Measurements from ENCODE around the gene CENPX. TPM values are rescaled to one million over a fixed set of nuclear protein-coding genes. Genes with fewer than 3 reads are reported as not detected.

Gene CENPX
- total and polyA plus RNA-seq, 2 experiments from 2014 or later, result 58.2 to 83.2 TPM

DNA sequence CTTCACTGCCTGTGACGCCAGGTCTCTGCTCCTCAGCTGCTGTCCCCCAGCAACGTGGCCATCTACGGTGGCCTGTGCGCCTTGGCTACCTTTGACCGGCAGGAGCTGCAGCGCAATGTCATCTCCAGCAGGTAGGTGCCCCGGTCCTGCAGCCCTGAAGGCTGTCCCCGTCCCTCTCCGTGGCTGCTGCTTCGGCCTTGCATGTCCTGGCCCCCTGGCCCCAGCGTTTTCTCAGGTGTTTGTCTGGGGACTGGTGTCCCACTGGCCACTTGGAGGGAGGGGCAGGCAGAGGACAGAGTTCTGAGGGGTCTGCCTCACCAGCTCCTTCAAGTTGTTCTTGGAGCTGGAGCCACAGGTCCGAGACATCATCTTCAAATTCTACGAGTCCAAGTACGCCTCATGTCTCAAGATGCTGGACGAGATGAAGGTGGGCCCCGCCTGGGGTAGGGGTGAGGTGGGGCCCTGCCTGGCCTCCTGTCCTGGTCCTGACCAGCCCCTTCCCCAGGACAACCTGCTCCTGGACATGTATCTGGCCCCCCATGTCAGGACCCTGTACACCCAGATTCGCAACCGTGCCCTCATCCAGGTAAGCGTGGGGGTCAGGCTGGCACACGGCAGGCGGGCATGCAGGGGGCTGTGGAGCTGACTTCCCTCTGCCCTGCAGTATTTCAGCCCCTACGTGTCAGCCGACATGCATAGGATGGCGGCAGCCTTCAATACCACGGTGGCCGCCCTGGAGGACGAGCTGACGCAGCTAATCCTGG lies 33.5 kb upstream of the CENPX start:
- H3K36me3 ChIP-seq (replicated peaks; ENCODE audit: insufficient read depth, low read depth), result no peaks in the 10 kb centered on the region
- H3K4me3 ChIP-seq, result no peak overlapping the region
- 95% methylated on average over 28 of the region's 28 CpGs for WGBS (ENCODE audit: low lambda C conversion rate, missing lambda C conversion rate)
- TF ChIP-seq, protein P1, sequence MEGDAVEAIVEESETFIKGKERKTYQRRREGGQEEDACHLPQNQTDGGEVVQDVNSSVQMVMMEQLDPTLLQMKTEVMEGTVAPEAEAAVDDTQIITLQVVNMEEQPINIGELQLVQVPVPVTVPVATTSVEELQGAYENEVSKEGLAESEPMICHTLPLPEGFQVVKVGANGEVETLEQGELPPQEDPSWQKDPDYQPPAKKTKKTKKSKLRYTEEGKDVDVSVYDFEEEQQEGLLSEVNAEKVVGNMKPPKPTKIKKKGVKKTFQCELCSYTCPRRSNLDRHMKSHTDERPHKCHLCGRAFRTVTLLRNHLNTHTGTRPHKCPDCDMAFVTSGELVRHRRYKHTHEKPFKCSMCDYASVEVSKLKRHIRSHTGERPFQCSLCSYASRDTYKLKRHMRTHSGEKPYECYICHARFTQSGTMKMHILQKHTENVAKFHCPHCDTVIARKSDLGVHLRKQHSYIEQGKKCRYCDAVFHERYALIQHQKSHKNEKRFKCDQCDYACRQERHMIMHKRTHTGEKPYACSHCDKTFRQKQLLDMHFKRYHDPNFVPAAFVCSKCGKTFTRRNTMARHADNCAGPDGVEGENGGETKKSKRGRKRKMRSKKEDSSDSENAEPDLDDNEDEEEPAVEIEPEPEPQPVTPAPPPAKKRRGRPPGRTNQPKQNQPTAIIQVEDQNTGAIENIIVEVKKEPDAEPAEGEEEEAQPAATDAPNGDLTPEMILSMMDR (IDR thresholded peaks at IDR 0.05; ENCODE audit: poor library complexity), result no peak
- TF ChIP-seq EZH2 (IDR thresholded peaks at IDR 0.05; ENCODE audit: borderline replicate concordance) (no peak), EZH2phosphoT487 (IDR thresholded peaks at IDR 0.05; ENCODE audit: low read depth, severe bottlenecking, unreplicated experiment) (no peak)
- H3K4me1 ChIP-seq (ENCODE audit: insufficient read depth), result peaks cover 8% of the 10 kb centered on the region
- H4K20me1 ChIP-seq (ENCODE audit: insufficient read depth, poor library complexity, severe bottlenecking), result peaks cover 3% of the 10 kb centered on the region
- peaks cover 17% of the 10 kb centered on the region for H3K79me2 ChIP-seq
- no peak overlapping the region for H2AFZ ChIP-seq
- DNase-seq (ENCODE audit: low spot score), result no peak
- H3K9me2 ChIP-seq (replicated peaks; ENCODE audit: insufficient read depth), result no peaks in the 10 kb centered on the region
- H3K27me3 ChIP-seq, result no peaks in the 10 kb centered on the region
- H3K27ac ChIP-seq, result no peak overlapping the region
- H3K9me3 ChIP-seq (ENCODE audit: low read depth), result no peaks in the 10 kb centered on the region
- no peak overlapping the region for H3K4me2 ChIP-seq

DNA sequence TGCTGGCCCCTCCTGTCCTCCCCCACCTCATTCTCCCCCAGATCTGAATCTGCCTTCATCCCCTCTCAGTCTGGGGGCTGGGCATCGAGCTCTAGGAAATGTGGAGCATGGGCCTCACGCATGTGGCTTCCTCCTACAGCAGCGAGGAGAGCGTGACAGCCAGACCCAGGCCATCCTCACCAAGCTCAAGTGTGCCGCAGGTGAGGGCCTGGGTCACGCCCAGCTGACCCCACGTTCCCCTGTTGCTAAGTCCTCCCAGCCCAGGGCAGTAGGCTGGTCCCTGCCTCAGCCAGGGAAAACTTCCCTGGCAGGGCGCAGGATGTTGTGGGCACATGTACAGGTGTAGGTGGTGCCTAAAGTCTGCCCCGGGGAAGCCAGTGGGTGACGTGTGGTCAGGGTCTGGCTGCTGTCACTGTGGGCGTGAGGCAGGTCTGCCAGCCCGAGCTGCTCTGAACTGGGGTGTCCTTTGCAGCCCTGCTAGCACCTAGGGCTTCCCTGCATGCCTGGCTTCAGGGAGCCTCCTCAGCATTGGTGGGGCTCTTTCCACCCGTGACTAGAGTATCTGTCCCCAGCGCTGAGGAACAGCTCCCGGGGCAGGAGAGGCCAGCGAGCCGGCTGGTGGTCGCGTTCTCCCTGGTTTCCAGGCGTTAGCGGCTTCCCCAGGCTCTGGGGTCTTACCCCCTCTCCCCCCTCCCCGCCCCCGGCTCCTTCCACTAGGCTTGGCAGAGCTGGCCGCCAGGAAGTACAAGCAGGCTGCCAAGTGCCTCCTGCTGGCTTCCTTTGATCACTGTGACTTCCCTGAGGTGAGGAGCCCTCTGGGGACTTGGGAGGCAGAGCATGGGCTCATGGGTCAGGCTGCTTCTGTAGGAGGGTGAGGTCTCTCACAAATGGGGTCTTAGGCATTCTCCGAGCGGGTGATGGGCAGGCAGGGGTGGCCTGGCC lies 32.6 kb upstream of the CENPX start:
- H3K36me3 ChIP-seq (replicated peaks; ENCODE audit: insufficient read depth, low read depth), result no peaks in the 10 kb centered on the region
- H3K4me1 ChIP-seq (ENCODE audit: insufficient read depth), result peaks cover 13% of the 10 kb centered on the region
- H3K4me3 ChIP-seq, result no peak overlapping the region
- 93% methylated on average over 17 of the region's 26 CpGs for WGBS (ENCODE audit: low lambda C conversion rate, missing lambda C conversion rate)
- no peak overlapping the region for H3K27ac ChIP-seq
- no peak overlapping the region for H3K4me2 ChIP-seq
- H3K79me2 ChIP-seq, result peaks cover 25% of the 10 kb centered on the region
- no peak overlapping the region for H2AFZ ChIP-seq
- H3K27me3 ChIP-seq, result no peaks in the 10 kb centered on the region
- no peaks in the 10 kb centered on the region for H3K9me2 ChIP-seq (replicated peaks; ENCODE audit: insufficient read depth)
- no peak for DNase-seq (ENCODE audit: low spot score)
- TF ChIP-seq, protein P1 (IDR thresholded peaks at IDR 0.05; ENCODE audit: poor library complexity), result no peak
- TF ChIP-seq EZH2phosphoT487 (IDR thresholded peaks at IDR 0.05; ENCODE audit: low read depth, severe bottlenecking, unreplicated experiment) (no peak), EZH2 (IDR thresholded peaks at IDR 0.05; ENCODE audit: borderline replicate concordance) (no peak)
- no peaks in the 10 kb centered on the region for H3K9me3 ChIP-seq (ENCODE audit: low read depth)
- peaks cover 3% of the 10 kb centered on the region for H4K20me1 ChIP-seq (ENCODE audit: insufficient read depth, poor library complexity, severe bottlenecking)

DNA sequence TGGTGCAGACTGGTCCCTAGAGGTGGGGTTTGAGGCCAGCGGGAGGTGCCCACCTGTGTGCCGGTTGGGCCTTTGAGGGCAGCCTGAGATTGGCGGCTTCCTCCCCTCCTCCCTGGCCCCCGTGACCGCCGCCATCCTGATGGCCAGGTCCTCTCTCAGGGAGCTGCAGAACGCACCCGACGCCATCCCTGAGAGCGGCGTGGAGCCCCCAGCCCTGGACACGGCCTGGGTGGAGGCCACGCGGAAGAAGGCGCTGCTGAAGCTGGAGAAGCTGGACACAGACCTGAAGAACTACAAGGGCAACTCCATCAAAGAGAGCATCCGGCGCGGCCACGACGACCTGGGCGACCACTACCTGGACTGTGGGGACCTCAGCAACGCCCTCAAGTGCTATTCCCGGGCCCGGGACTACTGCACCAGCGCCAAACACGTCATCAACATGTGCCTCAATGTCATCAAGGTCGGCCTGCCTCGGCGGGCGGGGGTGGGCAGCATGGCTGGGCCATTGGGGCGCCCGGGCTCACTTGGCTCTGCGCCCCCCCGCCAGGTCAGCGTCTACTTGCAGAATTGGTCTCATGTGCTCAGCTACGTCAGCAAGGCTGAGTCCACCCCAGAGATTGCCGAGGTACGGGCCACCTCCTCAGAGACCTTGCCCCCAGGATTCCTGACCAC lies 31.8 kb upstream of the CENPX start:
- Histone ChIP-seq H3K36me3 (replicated peaks; ENCODE audit: insufficient read depth, low read depth) (no peaks in the 10 kb centered on the region), H3K4me3 (no peak overlapping the region), H3K79me2 (peaks cover 28% of the 10 kb centered on the region), H3K9me3 (ENCODE audit: low read depth) (no peaks in the 10 kb centered on the region), H3K4me2 (no peak overlapping the region), H4K20me1 (ENCODE audit: insufficient read depth, poor library complexity, severe bottlenecking) (peaks cover 3% of the 10 kb centered on the region), H3K27ac (no peak overlapping the region), H3K4me1 (ENCODE audit: insufficient read depth) (peaks cover 17% of the 10 kb centered on the region), H3K27me3 (no peaks in the 10 kb centered on the region), H3K9me2 (replicated peaks; ENCODE audit: insufficient read depth) (no peaks in the 10 kb centered on the region), H2AFZ (no peak overlapping the region)
- 97% methylated on average over 38 of the region's 38 CpGs for WGBS (ENCODE audit: low lambda C conversion rate, missing lambda C conversion rate)
- no peak for TF ChIP-seq EZH2 (IDR thresholded peaks at IDR 0.05; ENCODE audit: borderline replicate concordance)
- no peak for TF ChIP-seq EZH2phosphoT487 (IDR thresholded peaks at IDR 0.05; ENCODE audit: low read depth, severe bottlenecking, unreplicated experiment)
- TF ChIP-seq, protein P1 (IDR thresholded peaks at IDR 0.05; ENCODE audit: poor library complexity), result no peak
- DNase-seq (ENCODE audit: low spot score), result no peak
